SHP77 treated with DMSO at 0.1 percent for 48 hours (cell line): ENCODE data around the gene SGK2.
"Not testable (repeated sequence)": the region's sequence is repeated elsewhere in the genome, so short reads cannot be mapped to it uniquely, and the experiment has no call there.

Source experiments
- DNase-seq: peaks from one replicate; lab custom pipeline; 2025; lab: John Stamatoyannopoulos, UW

The SGK2 gene

DNA sequence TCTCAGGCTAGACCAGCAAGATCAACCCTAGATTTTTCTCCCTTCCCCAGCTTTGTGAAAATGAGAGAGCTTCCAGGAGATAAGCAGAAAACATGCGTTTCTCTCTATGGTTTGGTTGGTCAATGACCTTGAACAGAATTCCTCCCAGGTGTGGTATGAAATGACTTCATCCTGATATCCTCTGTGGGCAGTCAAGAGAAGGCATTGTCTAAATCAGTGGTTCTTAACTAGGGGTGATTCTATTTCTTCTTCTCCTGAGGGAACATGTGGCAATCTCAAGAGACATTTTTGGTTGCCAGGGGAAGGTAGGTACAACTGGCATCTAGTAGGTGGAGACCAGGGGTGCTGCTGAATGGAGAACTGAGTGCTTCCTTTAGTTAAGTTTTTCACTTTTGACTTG lies 44.3 kb downstream of the SGK2 start:
- no peak for DNase-seq

DNA sequence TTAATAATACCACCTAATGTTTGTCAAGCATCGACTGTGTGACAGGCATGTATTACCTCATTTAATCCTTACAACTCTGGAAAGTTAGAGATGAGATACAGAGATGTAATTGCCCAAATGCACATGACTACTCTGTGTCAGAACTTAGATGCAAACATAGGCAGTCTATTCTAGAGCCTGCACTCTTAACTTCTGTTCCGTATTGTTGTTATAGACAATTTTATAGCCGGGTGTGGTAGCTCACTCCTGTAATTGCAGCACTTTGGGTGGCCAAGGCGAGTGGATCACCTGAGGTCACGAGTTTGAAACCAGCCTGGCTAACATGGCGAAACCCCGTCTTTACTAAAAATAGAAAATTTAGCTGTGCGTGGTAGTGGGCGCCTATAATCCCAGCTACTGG lies 46.9 kb downstream of the SGK2 start:
- no peak for DNase-seq

DNA sequence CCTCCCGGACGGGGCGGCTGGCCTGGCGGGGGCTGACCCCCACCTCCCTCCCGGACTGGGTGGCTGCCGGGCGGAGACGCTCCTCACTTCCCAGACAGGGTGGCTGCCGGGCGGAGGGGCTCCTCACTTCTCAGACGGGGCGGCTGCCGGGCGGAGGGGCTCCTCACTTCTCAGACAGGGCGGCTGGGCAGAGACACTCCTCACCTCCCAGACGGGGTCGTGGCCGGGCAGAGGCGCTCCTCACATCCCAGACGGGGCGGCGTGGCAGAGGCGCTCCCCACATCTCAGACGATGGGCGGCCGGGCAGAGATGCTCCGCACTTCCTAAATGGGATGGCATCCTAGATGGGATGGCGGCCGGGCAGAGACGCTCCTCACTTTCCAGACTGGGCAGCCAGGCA lies 48.5 kb downstream of the SGK2 start:
- not testable (repeated sequence) for DNase-seq

DNA sequence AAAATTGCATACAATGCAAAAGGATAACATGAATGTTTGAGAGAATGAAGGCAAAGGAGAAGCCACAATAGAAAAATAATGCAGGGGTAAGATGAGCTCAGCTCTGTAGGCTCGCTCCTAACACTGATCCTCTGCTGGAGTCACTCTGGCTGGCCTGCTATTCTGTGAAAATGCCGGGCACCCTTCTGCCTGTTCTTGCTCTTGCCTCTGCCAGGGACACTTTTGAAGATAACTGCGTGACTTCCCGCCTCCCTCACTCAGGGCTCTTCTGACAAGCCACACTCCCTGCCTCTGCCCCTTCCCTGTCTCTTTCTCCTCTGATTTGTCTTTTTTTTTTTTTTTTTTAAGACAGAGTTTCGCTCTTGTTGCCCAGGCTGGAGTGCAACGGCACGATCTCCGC lies 72.8 kb downstream of the SGK2 start:
- no peak for DNase-seq
